Body of pancreas (tissue), 4 donors: ENCODE measurements around the gene STOX1.

Experiments used
- CTCF ChIP-seq, 7 experiments: fragments of 450-650 bp in 4 of 7; fragments of 200-600 bp in 3 of 7; sonication (generic) in 3 of 7; IDR thresholded peaks; one replicate each; pipeline ENCODE4 v1.5.1; 2016 to 2019; ENCODE audit warnings: antibody characterized with exemption in 7 of 7
- POLR2A ChIP-seq, 3 donors: fragments of 450-650 bp; IDR thresholded peaks; one replicate each; pipeline ENCODE4 v1.6.1; 2016; ENCODE audit warnings: antibody characterized with exemption in 3 of 3, mild to moderate bottlenecking in 2 of 3

GRCh38 chr10:68902382-68902781 is 75.1 kb downstream of the STOX1 start:
- no peak for TF ChIP-seq CTCF (IDR thresholded peaks at IDR 0.05)
- no peak for TF ChIP-seq POLR2A (IDR thresholded peaks at IDR 0.05)
